C4-2B (cell line): ENCODE results near the gene AGK.

ENCODE experiments used
- CTCF ChIP-seq: fragments of 450-650 bp; conservative IDR thresholded peaks from 2 replicates; pipeline ENCODE4 v1.5.1; 2017; ENCODE audit warnings: mild to moderate bottlenecking
- ZFX ChIP-seq: fragments of 450-650 bp; IDR thresholded peaks from 2 replicates; pipeline ENCODE4 v1.6.1; 2017

GRCh38 chr7:141631525-141631924 lies 80.3 kb downstream of the AGK start:
- TF ChIP-seq ZFX (no peak), CTCF (no peak)
